ENCODE data around the gene GINS1.

GRCh38 chr20:25368526-25368925 lies 38.9 kb upstream of the GINS1 start:
- TF ChIP-seq POLR2A (IDR thresholded peaks at IDR 0.05; ENCODE audit: low read depth, low read length) (no peak), TAF1 (IDR thresholded peaks at IDR 0.05; ENCODE audit: borderline replicate concordance, low read depth, low read length) (no peak)

All from GM12892 (cell line).